Measurements from ENCODE around the gene ADCY1.

DNA sequence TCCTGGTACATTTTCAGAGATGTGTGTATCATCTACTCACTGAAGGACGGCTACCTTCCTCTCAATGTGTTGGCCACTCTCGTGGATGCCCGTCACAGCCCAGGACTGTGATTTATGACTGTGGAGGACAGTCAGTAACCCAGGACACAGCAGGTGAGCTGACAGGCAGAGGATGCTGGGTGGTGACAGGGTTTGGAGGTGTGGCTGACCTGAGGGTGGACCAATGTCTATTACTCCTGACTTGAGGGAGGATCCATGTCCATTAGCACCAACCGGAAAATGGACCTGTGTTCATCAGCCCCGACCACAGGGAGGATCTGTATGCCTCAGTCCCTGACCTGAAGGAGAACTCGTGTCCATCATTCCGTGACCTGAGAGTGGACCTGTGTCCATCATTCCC, 96.1 kb downstream of the ADCY1 start:
- TF ChIP-seq SUZ12 (IDR thresholded peaks at IDR 0.05; ENCODE audit: extremely low read depth, insufficient read depth, insufficient read length) (no peak), ZNF274 (IDR thresholded peaks at IDR 0.05; ENCODE audit: low read depth, low read length) (no peak)

All from NT2/D1 (cell line).